NCI-H1417 treated with DMSO at 0.1 percent for 48 hours (cell line): Measurements from ENCODE around the gene PPP2R2C.

Experiments
- DNase-seq: peaks from one replicate; lab custom pipeline; 2025; lab: John Stamatoyannopoulos, UW

Gene PPP2R2C

GRCh38 chr4:6329478-6330383 is 142.7 kb downstream of the PPP2R2C start:
- no peak for DNase-seq

GRCh38 chr4:6328526-6328925 is 143.9 kb downstream of the PPP2R2C start:
- no peak for DNase-seq

- no peak for DNase-seq
These were observed 145.0 kb downstream of the PPP2R2C start for GRCh38 chr4:6327220-6327917.

- DNase-seq, result no peak
These were observed 145.9 kb downstream of the PPP2R2C start for GRCh38 chr4:6326312-6327060.

GRCh38 chr4:6325788-6326290 is 146.6 kb downstream of the PPP2R2C start:
- DNase-seq, result no peak

- no peak for DNase-seq
These were observed 147.2 kb downstream of the PPP2R2C start for GRCh38 chr4:6324999-6325787.

GRCh38 chr4:6324461-6324998 is 147.9 kb downstream of the PPP2R2C start:
- DNase-seq, result no peak

- DNase-seq, result no peak
These were observed 149.4 kb downstream of the PPP2R2C start for GRCh38 chr4:6322761-6323566.

- DNase-seq, result no peak
These were observed 150.2 kb downstream of the PPP2R2C start for GRCh38 chr4:6322067-6322760.

GRCh38 chr4:6321361-6321760 is 151.1 kb downstream of the PPP2R2C start:
- DNase-seq, result no peak

GRCh38 chr4:6320663-6321062 is 151.8 kb downstream of the PPP2R2C start:
- DNase-seq, result no peak

- DNase-seq, result no peak
These were observed 152.8 kb downstream of the PPP2R2C start for GRCh38 chr4:6319530-6320150.

- no peak for DNase-seq
These were observed 154.2 kb downstream of the PPP2R2C start for GRCh38 chr4:6318206-6318605.

- DNase-seq, result no peak
These were observed 155.9 kb downstream of the PPP2R2C start for GRCh38 chr4:6316461-6317003.

GRCh38 chr4:6313216-6313615 is 159.2 kb downstream of the PPP2R2C start:
- DNase-seq, result no peak

GRCh38 chr4:6309777-6310176 is 162.6 kb downstream of the PPP2R2C start:
- no peak for DNase-seq

GRCh38 chr4:6308899-6309643 is 163.3 kb downstream of the PPP2R2C start:
- no peak for DNase-seq

- DNase-seq, result no peak
These were observed 164.5 kb downstream of the PPP2R2C start for GRCh38 chr4:6307891-6308290.
